GM12878 (cell line): Measurements from ENCODE around the gene NEK5.

Experiments used
- CHD1 ChIP-seq: IDR thresholded peaks from 2 replicates; pipeline ENCODE4 v1.6.1; 2012; ENCODE audit warnings: low read depth, low read length, improper control_type of control experiment
- CREB1 ChIP-seq: IDR thresholded peaks from 2 replicates; pipeline ENCODE4 v1.6.1; 2012; ENCODE audit warnings: low read depth, mild to moderate bottlenecking, inconsistent platforms
- JUNB ChIP-seq: IDR thresholded peaks from 2 replicates; pipeline ENCODE4 v1.6.1; 2016; ENCODE audit warnings: antibody characterized with exemption, mild to moderate bottlenecking
- RELA ChIP-seq: fragments of 450-650 bp; IDR thresholded peaks from 2 replicates; pipeline ENCODE4 v1.8.0; 2014; ENCODE audit warnings: borderline replicate concordance; ENCODE audit not compliant: partially characterized antibody
- RFX5 ChIP-seq: IDR thresholded peaks from 2 replicates; pipeline ENCODE4 v1.6.1; 2011; ENCODE audit warnings: low read depth, low read length, improper control_type of control experiment
- SP1 ChIP-seq: IDR thresholded peaks from one replicate; pipeline ENCODE4 v1.6.1; 2011; ENCODE audit warnings: low read depth, low read length
- YBX1 ChIP-seq: fragments of 450-650 bp; IDR thresholded peaks from 2 replicates; pipeline ENCODE4 v1.6.1; 2016; ENCODE audit warnings: antibody characterized with exemption
- TF ChIP-seq, protein P1 (sequence below), 3 experiments: IDR thresholded peaks in 2 of 3; conservative IDR thresholded peaks in 1 of 3; 2 replicates each; pipeline ENCODE4 v1.5.1; 2011; ENCODE audit warnings: low read depth in 3 of 3, low read length in 3 of 3, mild to moderate bottlenecking in 3 of 3, control low read depth in 2 of 3, moderate library complexity in 2 of 3, inconsistent platforms in 1 of 3, mixed read lengths in 1 of 3; ENCODE audit not compliant: control insufficient read depth in 2 of 3, insufficient read depth in 1 of 3; ENCODE audit errors: extremely low read depth in 1 of 3

DNA sequence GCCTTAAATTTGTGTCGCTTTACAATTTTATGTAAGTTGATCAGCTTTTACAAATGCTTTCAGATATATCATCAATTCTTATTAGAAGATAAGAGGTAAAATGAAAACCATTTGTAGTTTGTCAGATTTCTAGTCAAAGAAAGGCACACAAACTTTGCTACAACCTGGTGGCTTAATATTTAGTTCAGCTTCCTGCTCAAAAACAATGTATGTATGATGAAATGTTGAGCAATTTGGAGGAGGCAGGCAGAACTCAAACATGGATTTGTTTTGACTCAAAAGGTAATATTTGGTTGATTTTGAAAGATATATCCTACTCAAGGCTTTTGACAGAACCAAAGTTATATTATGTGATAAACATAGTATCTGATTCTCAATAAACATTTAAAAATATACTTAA is 24.2 kb downstream of the NEK5 start:
- TF ChIP-seq CHD1, result no peak
- TF ChIP-seq, protein P1, sequence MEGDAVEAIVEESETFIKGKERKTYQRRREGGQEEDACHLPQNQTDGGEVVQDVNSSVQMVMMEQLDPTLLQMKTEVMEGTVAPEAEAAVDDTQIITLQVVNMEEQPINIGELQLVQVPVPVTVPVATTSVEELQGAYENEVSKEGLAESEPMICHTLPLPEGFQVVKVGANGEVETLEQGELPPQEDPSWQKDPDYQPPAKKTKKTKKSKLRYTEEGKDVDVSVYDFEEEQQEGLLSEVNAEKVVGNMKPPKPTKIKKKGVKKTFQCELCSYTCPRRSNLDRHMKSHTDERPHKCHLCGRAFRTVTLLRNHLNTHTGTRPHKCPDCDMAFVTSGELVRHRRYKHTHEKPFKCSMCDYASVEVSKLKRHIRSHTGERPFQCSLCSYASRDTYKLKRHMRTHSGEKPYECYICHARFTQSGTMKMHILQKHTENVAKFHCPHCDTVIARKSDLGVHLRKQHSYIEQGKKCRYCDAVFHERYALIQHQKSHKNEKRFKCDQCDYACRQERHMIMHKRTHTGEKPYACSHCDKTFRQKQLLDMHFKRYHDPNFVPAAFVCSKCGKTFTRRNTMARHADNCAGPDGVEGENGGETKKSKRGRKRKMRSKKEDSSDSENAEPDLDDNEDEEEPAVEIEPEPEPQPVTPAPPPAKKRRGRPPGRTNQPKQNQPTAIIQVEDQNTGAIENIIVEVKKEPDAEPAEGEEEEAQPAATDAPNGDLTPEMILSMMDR (IDR thresholded peaks at IDR 0.05 in 2 of 3, conservative IDR thresholded peaks at IDR 0.05 in 1 of 3; ENCODE audit: control insufficient read depth in 2 of 3, extremely low read depth in 1 of 3, insufficient read depth in 1 of 3, low read depth in 3 of 3, low read length in 3 of 3), result no peak
- TF ChIP-seq RELA, result no peak
- no peak for TF ChIP-seq JUNB
- no peak for TF ChIP-seq SP1
- no peak for TF ChIP-seq YBX1
- no peak for TF ChIP-seq RFX5
- TF ChIP-seq CREB1, result no peak
